Thoracic aorta (tissue), 2 donors: ENCODE results near the gene TAGAP. TPM values are rescaled to one million over a fixed set of nuclear protein-coding genes. Genes with fewer than 3 reads are reported as not detected.

Experiments
- ATAC-seq: fragments of 150-250 bp; one replicate; pipeline ENCODE4 v1.8.0; 2017; ENCODE audit warnings: low read depth; ENCODE audit not compliant: insufficient number of reproducible peaks, low FRiP score
- DNase-seq: peaks from one replicate; pipeline ENCODE4 v3.0.0-alpha.2; 2020; ENCODE audit warnings: low spot score
- H3K27ac ChIP-seq, 2 donors: fragments of 200-600 bp; sonication (generic); 1 replicate in 1 of 2; 2 replicates in 1 of 2; pipeline ENCODE4 v1.5.1; 2016; ENCODE audit warnings: mild to moderate bottlenecking in 2 of 2, moderate library complexity in 2 of 2
- H3K27me3 ChIP-seq: fragments of 200-600 bp; sonication (generic); replicated peaks from 2 replicates; pipeline ENCODE4 v1.6.0; 2016; ENCODE audit warnings: mild to moderate bottlenecking; ENCODE audit not compliant: insufficient read depth
- H3K36me3 ChIP-seq: fragments of 200-600 bp; sonication (generic); one replicate; pipeline ENCODE4 v1.5.1; 2016
- H3K4me1 ChIP-seq, 2 donors: fragments of 200-600 bp; sonication (generic); 1 replicate in 1 of 2; 2 replicates in 1 of 2; pipeline versions ENCODE4 v1.5.1 to v1.6.0; 2016; ENCODE audit warnings: low read depth in 2 of 2, mild to moderate bottlenecking in 1 of 2; ENCODE audit not compliant: control insufficient read depth in 1 of 2
- H3K4me3 ChIP-seq: fragments of 200-600 bp; sonication (generic); 2 replicates; pipeline ENCODE4 v1.5.1; 2016; ENCODE audit warnings: mild to moderate bottlenecking
- H3K9me3 ChIP-seq: fragments of 200-600 bp; sonication (generic); 2 replicates; pipeline ENCODE4 v1.5.1; 2016
- total RNA-seq, 2 donors: library from RNA; depleted of rRNA; stranded (reverse); fragments of >200 nt; gene quantifications; one replicate each; pipeline versions ENCODE4 v1.1.0 to v1.2.3, GENCODE V29; 2016
- TF ChIP-seq, protein P1 (sequence below): fragments of 200-600 bp; sonication (generic); IDR thresholded peaks from one replicate; pipeline ENCODE4 v1.5.1; 2019; ENCODE audit warnings: antibody characterized with exemption

Gene TAGAP
- total RNA-seq, 2 donors from 2014 or later = 3.2 to 6.2 TPM

DNA sequence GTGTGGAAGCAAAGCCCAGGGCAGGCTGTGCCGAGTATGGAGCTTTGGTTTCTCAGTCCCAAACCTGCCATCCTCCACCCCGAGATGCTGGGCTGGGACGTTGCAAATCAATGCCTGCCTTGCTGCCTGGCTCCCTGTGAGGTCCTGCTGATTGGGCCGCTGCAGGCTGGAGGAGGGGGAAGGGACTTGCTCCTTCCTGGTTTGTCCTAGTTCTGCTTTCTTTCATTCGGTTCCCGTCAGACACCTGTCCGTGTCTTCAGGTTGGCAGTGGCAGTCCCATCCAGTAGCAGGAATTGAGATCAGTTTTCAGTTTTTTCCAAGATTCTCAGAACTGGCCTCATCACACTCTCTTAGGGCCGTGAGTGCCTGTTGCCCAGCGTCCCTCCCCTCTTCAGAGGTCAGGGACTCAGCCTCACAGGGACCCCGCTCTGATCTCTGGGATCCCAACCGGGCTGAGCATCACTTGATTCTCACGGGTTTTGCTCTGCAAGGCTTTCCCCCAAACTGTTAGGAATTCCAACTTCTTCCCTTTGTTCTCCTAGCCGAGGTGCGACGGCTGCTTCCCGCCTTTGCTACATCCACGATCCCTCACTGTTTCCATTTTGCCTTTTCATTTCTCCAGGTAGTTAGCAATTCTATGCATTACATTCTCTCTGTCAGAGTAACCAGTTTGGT is 24.2 kb upstream of the TAGAP start:
- Histone ChIP-seq H3K9me3 (no peaks in the 10 kb centered on the region), H3K4me3 (no peak overlapping the region), H3K27ac (no peak overlapping the region), H3K36me3 (no peaks in the 10 kb centered on the region), H3K27me3 (no peaks in the 10 kb centered on the region), H3K4me1 (no peaks in the 10 kb centered on the region)
- ATAC-seq = no peak
- no peak for DNase-seq
- TF ChIP-seq, protein P1, sequence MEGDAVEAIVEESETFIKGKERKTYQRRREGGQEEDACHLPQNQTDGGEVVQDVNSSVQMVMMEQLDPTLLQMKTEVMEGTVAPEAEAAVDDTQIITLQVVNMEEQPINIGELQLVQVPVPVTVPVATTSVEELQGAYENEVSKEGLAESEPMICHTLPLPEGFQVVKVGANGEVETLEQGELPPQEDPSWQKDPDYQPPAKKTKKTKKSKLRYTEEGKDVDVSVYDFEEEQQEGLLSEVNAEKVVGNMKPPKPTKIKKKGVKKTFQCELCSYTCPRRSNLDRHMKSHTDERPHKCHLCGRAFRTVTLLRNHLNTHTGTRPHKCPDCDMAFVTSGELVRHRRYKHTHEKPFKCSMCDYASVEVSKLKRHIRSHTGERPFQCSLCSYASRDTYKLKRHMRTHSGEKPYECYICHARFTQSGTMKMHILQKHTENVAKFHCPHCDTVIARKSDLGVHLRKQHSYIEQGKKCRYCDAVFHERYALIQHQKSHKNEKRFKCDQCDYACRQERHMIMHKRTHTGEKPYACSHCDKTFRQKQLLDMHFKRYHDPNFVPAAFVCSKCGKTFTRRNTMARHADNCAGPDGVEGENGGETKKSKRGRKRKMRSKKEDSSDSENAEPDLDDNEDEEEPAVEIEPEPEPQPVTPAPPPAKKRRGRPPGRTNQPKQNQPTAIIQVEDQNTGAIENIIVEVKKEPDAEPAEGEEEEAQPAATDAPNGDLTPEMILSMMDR = no peak

DNA sequence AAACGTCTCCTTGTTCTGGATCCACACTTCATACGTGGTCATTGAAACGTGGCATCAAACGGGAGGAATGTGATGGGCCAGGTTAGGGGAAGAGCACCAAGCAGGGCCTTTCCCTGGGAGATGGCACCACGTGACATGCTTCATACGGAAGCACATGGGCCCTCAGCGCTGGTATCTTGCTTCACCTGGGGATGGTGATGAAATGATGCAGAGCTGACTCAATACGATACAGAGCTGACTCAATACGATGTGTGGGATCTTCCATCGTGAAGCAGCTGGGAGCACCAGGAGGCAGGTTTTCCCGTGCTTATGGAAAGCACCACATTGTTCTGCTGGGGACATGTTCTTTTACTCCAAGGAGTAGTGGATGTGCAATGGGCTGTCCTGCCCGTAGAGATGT is 22.5 kb upstream of the TAGAP start:
- Histone ChIP-seq H3K27ac (no peak overlapping the region), H3K9me3 (no peaks in the 10 kb centered on the region), H3K4me3 (no peak overlapping the region), H3K4me1 (no peaks in the 10 kb centered on the region), H3K27me3 (no peaks in the 10 kb centered on the region), H3K36me3 (no peaks in the 10 kb centered on the region)
- TF ChIP-seq, protein P1 = no peak
- ATAC-seq = no peak
- no peak for DNase-seq

DNA sequence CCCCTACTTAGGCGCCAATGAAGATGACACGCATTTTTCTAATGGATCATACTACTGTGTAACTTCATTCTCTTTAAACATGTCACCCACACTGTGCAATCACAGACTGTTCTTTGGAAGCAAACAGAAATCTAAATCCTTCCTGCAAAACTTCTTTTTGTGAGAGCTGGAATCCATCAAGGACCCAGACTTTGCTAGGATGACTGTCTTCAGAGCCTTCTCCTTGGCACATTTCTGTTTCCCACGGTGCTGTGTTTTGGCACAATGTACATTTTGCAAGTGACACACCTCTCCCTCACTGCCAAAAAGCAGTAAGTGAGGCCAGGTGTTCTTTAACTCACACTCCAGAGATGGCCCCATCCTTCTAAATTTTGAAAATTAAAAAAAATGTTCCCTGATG is 21.7 kb upstream of the TAGAP start:
- TF ChIP-seq, protein P1 = no peak
- H3K36me3 ChIP-seq = no peaks in the 10 kb centered on the region
- DNase-seq = no peak
- H3K9me3 ChIP-seq = no peaks in the 10 kb centered on the region
- H3K4me1 ChIP-seq = no peaks in the 10 kb centered on the region
- no peak for ATAC-seq
- no peak overlapping the region for H3K4me3 ChIP-seq
- H3K27me3 ChIP-seq = no peaks in the 10 kb centered on the region
- no peak overlapping the region for H3K27ac ChIP-seq

DNA sequence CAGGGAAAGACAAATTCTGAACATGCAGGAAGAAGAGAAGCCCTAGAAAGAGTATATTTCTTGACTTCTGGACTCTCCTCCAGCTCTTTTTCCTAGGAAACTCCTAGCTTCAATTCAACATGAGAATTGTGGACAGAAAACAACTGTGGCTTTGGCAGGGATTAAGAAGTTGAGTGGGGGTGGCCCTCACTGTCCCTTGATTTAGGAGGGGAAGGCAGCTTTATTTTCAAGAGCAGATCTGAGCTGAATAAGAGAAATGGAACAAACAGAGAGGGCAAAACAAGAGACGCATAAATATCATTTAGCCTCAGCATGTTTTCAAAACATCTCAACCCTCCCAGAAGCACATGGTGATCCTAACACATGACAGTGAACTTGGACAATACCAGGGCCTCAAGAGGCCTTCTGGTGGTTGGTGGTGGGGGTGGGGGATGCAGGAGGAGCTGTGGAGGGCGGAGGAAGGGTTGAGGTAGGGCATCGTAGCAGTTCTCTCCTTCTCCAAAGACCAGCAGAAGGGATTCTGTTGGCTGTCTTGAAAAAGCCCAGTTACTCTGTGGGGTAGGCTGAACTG is 21.1 kb upstream of the TAGAP start:
- no peaks in the 10 kb centered on the region for H3K9me3 ChIP-seq
- TF ChIP-seq, protein P1 = no peak
- no peak overlapping the region for H3K4me3 ChIP-seq
- H3K36me3 ChIP-seq = no peaks in the 10 kb centered on the region
- H3K27me3 ChIP-seq = no peaks in the 10 kb centered on the region
- H3K4me1 ChIP-seq = no peaks in the 10 kb centered on the region
- no peak overlapping the region for H3K27ac ChIP-seq
- ATAC-seq = no peak
- DNase-seq = no peak

DNA sequence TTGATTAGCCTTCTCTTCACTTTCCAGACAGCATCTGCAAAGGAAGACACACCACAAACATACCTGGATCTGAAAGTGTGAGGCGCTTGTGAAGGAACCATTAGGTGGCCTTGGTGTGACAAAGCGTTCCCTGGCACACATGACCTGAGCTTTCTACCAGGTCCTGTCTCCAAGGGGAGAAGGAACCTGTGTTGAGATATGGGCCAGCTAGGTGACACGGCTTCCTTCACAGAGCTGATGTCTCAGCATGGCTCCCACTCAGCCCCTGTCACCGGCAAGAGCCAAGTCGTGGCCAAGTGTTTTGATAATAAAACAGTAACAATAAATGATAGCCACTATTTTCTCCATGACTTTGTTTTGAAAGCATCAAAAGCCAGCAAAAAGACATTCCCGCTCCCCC is 20.3 kb upstream of the TAGAP start:
- ATAC-seq = no peak
- H3K9me3 ChIP-seq = no peaks in the 10 kb centered on the region
- no peak overlapping the region for H3K4me3 ChIP-seq
- H3K4me1 ChIP-seq = no peaks in the 10 kb centered on the region
- TF ChIP-seq, protein P1 = no peak
- DNase-seq = no peak
- no peak overlapping the region for H3K27ac ChIP-seq
- no peaks in the 10 kb centered on the region for H3K27me3 ChIP-seq
- H3K36me3 ChIP-seq = no peaks in the 10 kb centered on the region
